K562 (cell line): ENCODE data around the gene NFXL1. TPM values are rescaled to one million over a fixed set of nuclear protein-coding genes. Genes with fewer than 3 reads are reported as not detected.

Experiments used
- ATAC-seq: fragments of 200-7000 bp; cut with Tn5 transposase; 3 replicates; pipeline ENCODE4 v1.9.1; 2020; ENCODE audit warnings: moderate library complexity
- BruUV-seq: library from RNA; stranded (reverse); fragments of 400-500 nt; replicated peaks from 2 replicates; lab custom pipeline; 2021; lab: Mats Ljungman, UMichigan
- CTCF ChIA-PET: fragments of 300-600 bp; formaldehyde crosslinking; extraction: SDS; loops from one replicate; lab custom pipeline; 2021; ENCODE audit warnings: low intra/inter-chr PET ratio; lab: Yijun Ruan, JAX
- POLR2A ChIA-PET: fragments of 300-600, 350-650 bp; sonication (Branson Sonifier 250); formaldehyde crosslinking; extraction: SDS; loops from one replicate; lab custom pipeline; 2021; ENCODE audit warnings: antibody characterized with exemption, inconsistent platforms; lab: Yijun Ruan, JAX
- DNase-seq, 4 experiments: peaks; one replicate each; pipeline versions ENCODE4 v3.0.0 to v3.0.0-alpha.2; 2011 to 2018; ENCODE audit warnings: low spot score in 3 of 4, mixed read lengths in 3 of 4; ENCODE audit errors: extremely low read depth in 1 of 4
- FAIRE-seq: peaks from 2 replicates; lab custom pipeline; 2011; peaks lifted over from hg19 to GRCh38; lab: Jason Lieb, UNC
- H2AFZ ChIP-seq: 2 replicates; pipeline ENCODE4 v1.6.0; 2011; ENCODE audit warnings: low read depth, low read length, control low read depth, inconsistent platforms
- H3K27ac ChIP-seq: fragments of 200-600 bp; 3 replicates; pipeline ENCODE4 v1.8.0; 2011; ENCODE audit warnings: low read depth, mild to moderate bottlenecking, control low read depth, inconsistent platforms, low read length, moderate library complexity, mixed read lengths; ENCODE audit errors: extremely low read depth
- H3K27me3 ChIP-seq, 2 experiments: fragments of 300-600 bp in 1 of 2; 2 replicates in 1 of 2; 3 replicates in 1 of 2; pipeline versions ENCODE4 v1.6.0 to v1.8.0; 2011; ENCODE audit warnings: inconsistent platforms in 2 of 2, low read length in 2 of 2, mild to moderate bottlenecking in 1 of 2, mixed read lengths in 1 of 2, moderate library complexity in 1 of 2; ENCODE audit not compliant: control insufficient read depth in 2 of 2, insufficient read depth in 2 of 2
- H3K36me3 ChIP-seq: fragments of 300-600 bp; 3 replicates; pipeline ENCODE4 v1.8.0; 2011; ENCODE audit warnings: mild to moderate bottlenecking, low read length, inconsistent platforms; ENCODE audit not compliant: control insufficient read depth, insufficient read depth
- H3K4me1 ChIP-seq, 2 experiments: fragments of 200-600 bp in 1 of 2; replicated peaks in 1 of 2; 2 replicates in 1 of 2; 3 replicates in 1 of 2; pipeline versions ENCODE4 v1.5.1 to v1.8.0; 2011; ENCODE audit warnings: inconsistent platforms in 2 of 2, low read length in 2 of 2, mild to moderate bottlenecking in 1 of 2, mixed read lengths in 1 of 2, moderate library complexity in 1 of 2; ENCODE audit not compliant: control insufficient read depth in 2 of 2, insufficient read depth in 2 of 2
- H3K4me2 ChIP-seq: 2 replicates; pipeline ENCODE4 v1.6.1; 2011; ENCODE audit warnings: low read length, control low read depth, inconsistent platforms, mixed read lengths; ENCODE audit not compliant: insufficient read depth
- H3K4me3 ChIP-seq: fragments of 200-600 bp; sonication (generic), shearing (Covaris generic); 2 replicates; pipeline ENCODE4 v1.5.1; 2016; ENCODE audit warnings: control low read depth, inconsistent platforms
- H3K79me2 ChIP-seq: fragments of 200-600 bp; 3 replicates; pipeline ENCODE4 v1.8.0; 2011; ENCODE audit warnings: low read length, inconsistent platforms; ENCODE audit not compliant: control insufficient read depth, insufficient read depth
- H3K9ac ChIP-seq, 2 experiments: 2 replicates each; pipeline versions ENCODE4 v1.6.0 to v1.6.1; 2011; ENCODE audit warnings: low read depth in 2 of 2, low read length in 2 of 2, control low read depth in 1 of 2, inconsistent platforms in 1 of 2, mild to moderate bottlenecking in 1 of 2, mixed read lengths in 1 of 2; ENCODE audit not compliant: insufficient read depth in 1 of 2
- H3K9me1 ChIP-seq: one replicate; pipeline ENCODE4 v1.6.0; 2011; ENCODE audit warnings: inconsistent platforms, mild to moderate bottlenecking, low read length, moderate library complexity; ENCODE audit not compliant: control insufficient read depth, insufficient read depth
- H3K9me3 ChIP-seq: replicated peaks from 2 replicates; pipeline ENCODE4 v1.5.1; 2011; ENCODE audit warnings: low read depth, low read length, inconsistent platforms; ENCODE audit not compliant: control insufficient read depth, insufficient read depth
- H4K20me1 ChIP-seq: replicated peaks from 2 replicates; pipeline ENCODE4 v1.6.1; 2011; ENCODE audit warnings: low read length, inconsistent platforms, mixed read lengths; ENCODE audit not compliant: control insufficient read depth, insufficient read depth
- ARID2 ChIP-seq: fragments of 450-650 bp; IDR thresholded peaks from 2 replicates; pipeline ENCODE4 v1.6.1; 2017; ENCODE audit warnings: antibody characterized with exemption, mild to moderate bottlenecking
- ATF7 ChIP-seq: fragments of 450-650 bp; IDR thresholded peaks from 2 replicates; pipeline ENCODE4 v1.7.1; 2014; ENCODE audit warnings: mild to moderate bottlenecking, moderate library complexity
- ELK1 ChIP-seq: sonication (generic); formaldehyde crosslinking; IDR thresholded peaks from 2 replicates; pipeline ENCODE4 v1.8.1; 2022; ENCODE audit warnings: missing genetic modification reagents
- FOSL1 ChIP-seq: fragments of 200-800 bp; sonication (Bioruptor generic); conservative IDR thresholded peaks from 2 replicates; pipeline ENCODE4 v1.6.1; 2016; ENCODE audit warnings: missing genetic modification characterization, missing compliant biosample characterization
- ILK ChIP-seq: fragments of 450-650 bp; IDR thresholded peaks from 2 replicates; pipeline ENCODE4 v1.6.1; 2016; ENCODE audit warnings: missing genetic modification characterization, low read depth, mild to moderate bottlenecking, missing compliant biosample characterization, moderate library complexity, borderline replicate concordance
- KDM2B ChIP-seq: fragments of 250-450 bp; sonication (Bioruptor Pico); IDR thresholded peaks from 2 replicates; pipeline ENCODE4 v1.8.0; 2021; ENCODE audit warnings: mild to moderate bottlenecking, moderate library complexity
- NCOR1 ChIP-seq: fragments of 450-650 bp; IDR thresholded peaks from 2 replicates; pipeline ENCODE4 v1.6.1; 2016; ENCODE audit warnings: mild to moderate bottlenecking, moderate library complexity
- NR2F6 ChIP-seq: fragments of 450-650 bp; formaldehyde crosslinking; IDR thresholded peaks from 2 replicates; pipeline ENCODE4 v1.4.0; 2020; ENCODE audit warnings: mild to moderate bottlenecking
- SREBF2 ChIP-seq: sonication (generic); formaldehyde crosslinking; IDR thresholded peaks from 2 replicates; pipeline ENCODE4 v1.4.0; 2020; ENCODE audit warnings: mild to moderate bottlenecking, missing genetic modification reagents
- ZBED1 ChIP-seq: IDR thresholded peaks from 2 replicates; pipeline ENCODE4 v1.6.1; 2014
- ZNF143 ChIP-seq: sonication (generic); formaldehyde crosslinking; IDR thresholded peaks from 2 replicates; pipeline ENCODE4 v1.9.0; 2022; ENCODE audit warnings: mild to moderate bottlenecking, missing genetic modification reagents
- WGBS: fragments of 100-300 bp; shearing (Covaris generic); methylation state at CpG from one replicate; pipeline ENCODE4 v1.1.6; 2016; ENCODE audit warnings: low coverage, mixed read lengths; ENCODE audit not compliant: insufficient coverage; ENCODE audit errors: missing lambda C conversion rate; 5-methylcytosine and 5-hydroxymethylcytosine counted together
- in situ Hi-C: fragments of 300-500 bp; cut with MboI; formaldehyde crosslinking; loops from 4 replicates; pipeline ENCODE4 v1.15.0; 2018; ENCODE audit warnings: inconsistent platforms, mixed read lengths
- intact Hi-C: fragments of 100-400 bp; cut with micrococcal nuclease; formaldehyde crosslinking; loops from 2 replicates; pipeline ENCODE4 v1.14.2; 2022
- polyA plus RNA-seq, 8 experiments: library from polyadenylated mRNA; depleted of rRNA in 4 of 8; stranded (reverse) in 5 of 8; unstranded in 3 of 8; fragments of >200 nt; fragmentation: Nextera tagmentation in 2 of 8; fragmentation: Illumina TruSeq in 1 of 8; extraction: Ambion mirVana in 2 of 8; extraction: Trizol in 1 of 8; gene quantifications; 2 replicates each; pipeline versions ENCODE4 v1.2.1 to v1.2.3, GENCODE V29; 2011 to 2014; ENCODE audit warnings: inconsistent platforms in 1 of 8, missing spikeins in 1 of 8
- total RNA-seq, 7 experiments: library from RNA; depleted of rRNA in 6 of 7; stranded (reverse); fragments of >200 nt in 6 of 7; fragmentation: Illumina TruSeq in 2 of 7; extraction: Trizol in 2 of 7; gene quantifications; 2 replicates each; pipeline versions ENCODE4 v1.2.1 to v1.2.3, GENCODE V29; 2011 to 2021; ENCODE audit warnings: low replicate concordance in 1 of 7
- TF ChIP-seq, protein P1 (sequence below), 2 experiments: fragments of 450-650 bp; IDR thresholded peaks; 2 replicates each; pipeline ENCODE4 v1.6.1; 2018; ENCODE audit warnings: mild to moderate bottlenecking in 2 of 2, low read depth in 1 of 2; ENCODE audit not compliant: partially characterized antibody in 2 of 2
- TF ChIP-seq, protein P2 (sequence below): IDR thresholded peaks from 2 replicates; pipeline ENCODE4 v1.6.1; 2012; ENCODE audit warnings: low read depth, low read length, improper control_type of control experiment, borderline replicate concordance
- TF ChIP-seq, protein P3 (sequence below): fragments of 200-800 bp; sonication (Bioruptor generic); IDR thresholded peaks from 2 replicates; pipeline ENCODE4 v1.6.1; 2017; ENCODE audit warnings: missing genetic modification characterization, missing compliant biosample characterization

The NFXL1 gene
- total and polyA plus RNA-seq, 9 of the 15 experiments (the other 6 are each of a cell fraction or from before 2014, with no cell fraction given), result 7.5 to 27.0 (median 10.6) TPM

DNA sequence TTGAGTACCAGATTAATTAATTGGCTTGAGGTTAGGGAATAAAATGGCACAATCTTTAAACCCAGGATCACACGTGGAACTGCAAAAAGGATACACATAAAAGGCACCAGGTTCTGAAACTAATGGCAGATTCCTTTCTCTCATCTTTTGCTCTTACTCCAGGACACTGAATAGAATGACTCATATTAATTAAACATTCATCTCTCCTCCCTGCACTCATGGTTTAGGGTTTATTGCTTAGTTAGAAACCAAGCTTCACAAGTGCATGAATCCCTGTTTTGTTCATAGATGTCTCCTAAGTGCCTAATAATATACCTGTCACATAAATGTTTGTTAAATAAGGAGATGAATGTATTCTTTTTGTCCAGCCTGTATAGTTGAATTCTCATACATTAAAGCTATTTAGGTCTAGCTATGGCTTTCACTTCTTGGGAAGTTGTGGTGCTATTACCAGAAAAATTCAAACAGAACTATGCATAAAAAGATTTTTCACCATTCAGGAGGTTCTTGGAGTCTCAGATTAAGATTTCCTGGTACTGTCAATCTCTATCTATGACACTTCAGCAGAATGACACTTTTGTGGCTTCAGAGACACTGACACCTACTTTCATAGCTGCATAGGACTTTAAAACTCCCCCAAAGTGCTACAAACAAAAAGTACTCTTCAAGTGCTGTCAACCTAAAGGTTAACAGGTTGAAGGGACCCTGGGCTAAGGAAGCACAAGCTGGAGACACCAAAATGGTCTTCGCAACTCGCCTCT, 83.9 kb downstream of the NFXL1 start:
- Histone ChIP-seq H3K27ac (no peak overlapping the region), H2AFZ (no peak overlapping the region), H3K4me2 (no peak overlapping the region), H3K4me3 (no peak overlapping the region), H3K9me1 (no peaks in the 10 kb centered on the region), H3K4me1 (no peaks in the 10 kb centered on the region), H4K20me1 (no peaks in the 10 kb centered on the region), H3K9me3 (no peaks in the 10 kb centered on the region), H3K9ac (no peak overlapping the region), H3K79me2 (no peaks in the 10 kb centered on the region), H3K27me3 (peaks cover 0 to 4% of the 10 kb centered on the region in 2 experiments; a peak in 1 of 5 replicates), H3K36me3 (no peaks in the 10 kb centered on the region)
- 11% methylated on average over 3 of the region's 3 CpGs for WGBS
- no peak for DNase-seq
- intact Hi-C loops (no loop called here), in situ Hi-C loops (no loop called here)
- CTCF ChIA-PET, result no interaction called here
- no TSS peak for BruUV-seq
- FAIRE-seq, result no peak
- no peak for ATAC-seq
- POLR2A ChIA-PET, result no interaction called here
- no peak for TF ChIP-seq ELK1 (CRISPR knock-in tag)
- TF ChIP-seq SREBF2 (CRISPR knock-in tag), result no peak
- TF ChIP-seq, protein P1, sequence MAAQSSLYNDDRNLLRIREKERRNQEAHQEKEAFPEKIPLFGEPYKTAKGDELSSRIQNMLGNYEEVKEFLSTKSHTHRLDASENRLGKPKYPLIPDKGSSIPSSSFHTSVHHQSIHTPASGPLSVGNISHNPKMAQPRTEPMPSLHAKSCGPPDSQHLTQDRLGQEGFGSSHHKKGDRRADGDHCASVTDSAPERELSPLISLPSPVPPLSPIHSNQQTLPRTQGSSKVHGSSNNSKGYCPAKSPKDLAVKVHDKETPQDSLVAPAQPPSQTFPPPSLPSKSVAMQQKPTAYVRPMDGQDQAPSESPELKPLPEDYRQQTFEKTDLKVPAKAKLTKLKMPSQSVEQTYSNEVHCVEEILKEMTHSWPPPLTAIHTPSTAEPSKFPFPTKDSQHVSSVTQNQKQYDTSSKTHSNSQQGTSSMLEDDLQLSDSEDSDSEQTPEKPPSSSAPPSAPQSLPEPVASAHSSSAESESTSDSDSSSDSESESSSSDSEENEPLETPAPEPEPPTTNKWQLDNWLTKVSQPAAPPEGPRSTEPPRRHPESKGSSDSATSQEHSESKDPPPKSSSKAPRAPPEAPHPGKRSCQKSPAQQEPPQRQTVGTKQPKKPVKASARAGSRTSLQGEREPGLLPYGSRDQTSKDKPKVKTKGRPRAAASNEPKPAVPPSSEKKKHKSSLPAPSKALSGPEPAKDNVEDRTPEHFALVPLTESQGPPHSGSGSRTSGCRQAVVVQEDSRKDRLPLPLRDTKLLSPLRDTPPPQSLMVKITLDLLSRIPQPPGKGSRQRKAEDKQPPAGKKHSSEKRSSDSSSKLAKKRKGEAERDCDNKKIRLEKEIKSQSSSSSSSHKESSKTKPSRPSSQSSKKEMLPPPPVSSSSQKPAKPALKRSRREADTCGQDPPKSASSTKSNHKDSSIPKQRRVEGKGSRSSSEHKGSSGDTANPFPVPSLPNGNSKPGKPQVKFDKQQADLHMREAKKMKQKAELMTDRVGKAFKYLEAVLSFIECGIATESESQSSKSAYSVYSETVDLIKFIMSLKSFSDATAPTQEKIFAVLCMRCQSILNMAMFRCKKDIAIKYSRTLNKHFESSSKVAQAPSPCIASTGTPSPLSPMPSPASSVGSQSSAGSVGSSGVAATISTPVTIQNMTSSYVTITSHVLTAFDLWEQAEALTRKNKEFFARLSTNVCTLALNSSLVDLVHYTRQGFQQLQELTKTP (IDR thresholded peaks at IDR 0.05; ENCODE audit: low read depth in 1 of 2, partially characterized antibody in 2 of 2), result no peak
- TF ChIP-seq FOSL1 (tag), result no peak
- TF ChIP-seq NR2F6 (CRISPR knock-in tag), result no peak
- TF ChIP-seq KDM2B (CRISPR knock-in tag), result no peak
- TF ChIP-seq, protein P2, sequence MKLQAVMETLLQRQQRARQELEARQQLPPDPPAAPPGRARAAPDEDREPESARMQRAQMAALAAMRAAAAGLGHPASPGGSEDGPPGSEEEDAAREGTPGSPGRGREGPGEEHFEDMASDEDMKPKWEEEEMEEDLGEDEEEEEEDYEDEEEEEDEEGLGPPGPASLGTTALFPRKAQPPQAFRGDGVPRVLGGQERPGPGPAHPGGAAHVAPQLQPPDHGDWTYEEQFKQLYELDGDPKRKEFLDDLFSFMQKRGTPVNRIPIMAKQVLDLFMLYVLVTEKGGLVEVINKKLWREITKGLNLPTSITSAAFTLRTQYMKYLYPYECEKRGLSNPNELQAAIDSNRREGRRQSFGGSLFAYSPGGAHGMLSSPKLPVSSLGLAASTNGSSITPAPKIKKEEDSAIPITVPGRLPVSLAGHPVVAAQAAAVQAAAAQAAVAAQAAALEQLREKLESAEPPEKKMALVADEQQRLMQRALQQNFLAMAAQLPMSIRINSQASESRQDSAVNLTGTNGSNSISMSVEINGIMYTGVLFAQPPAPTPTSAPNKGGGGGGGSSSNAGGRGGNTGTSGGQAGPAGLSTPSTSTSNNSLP, result no peak
- TF ChIP-seq ZBED1, result no peak
- no peak for TF ChIP-seq ZNF143 (CRISPR knock-in tag)
- TF ChIP-seq, protein P3, sequence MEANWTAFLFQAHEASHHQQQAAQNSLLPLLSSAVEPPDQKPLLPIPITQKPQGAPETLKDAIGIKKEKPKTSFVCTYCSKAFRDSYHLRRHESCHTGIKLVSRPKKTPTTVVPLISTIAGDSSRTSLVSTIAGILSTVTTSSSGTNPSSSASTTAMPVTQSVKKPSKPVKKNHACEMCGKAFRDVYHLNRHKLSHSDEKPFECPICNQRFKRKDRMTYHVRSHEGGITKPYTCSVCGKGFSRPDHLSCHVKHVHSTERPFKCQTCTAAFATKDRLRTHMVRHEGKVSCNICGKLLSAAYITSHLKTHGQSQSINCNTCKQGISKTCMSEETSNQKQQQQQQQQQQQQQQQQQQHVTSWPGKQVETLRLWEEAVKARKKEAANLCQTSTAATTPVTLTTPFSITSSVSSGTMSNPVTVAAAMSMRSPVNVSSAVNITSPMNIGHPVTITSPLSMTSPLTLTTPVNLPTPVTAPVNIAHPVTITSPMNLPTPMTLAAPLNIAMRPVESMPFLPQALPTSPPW (CRISPR knock-in tag), result no peak
- no peak for TF ChIP-seq ARID2
- no peak for TF ChIP-seq ILK (tag)
- TF ChIP-seq ATF7, result no peak
- TF ChIP-seq NCOR1, result no peak
